ENCODE measurements around the gene TRAPPC3. TPM values are rescaled to one million over a fixed set of nuclear protein-coding genes. Genes with fewer than 3 reads are reported as not detected.

TRAPPC3 gene
- total RNA-seq, 2 donors from 2014 or later: 45.7 to 71.5 TPM

- DNase-seq (peak; percentile 76 to 86 (median 82)), ATAC-seq (peak; percentile 86)
- WGBS, 2 donors: 16 to 20% methylated on average over 9 to 18 of the region's 18 CpGs
- Histone ChIP-seq H3K4me1 (peaks cover 6% of the 10 kb centered on the region), H3K9me3 (no peaks in the 10 kb centered on the region), H3K27ac (no peak overlapping the region), H3K36me3 (replicated peaks in 1 of 2; ENCODE audit: insufficient read depth in 1 of 2, low read depth in 2 of 2) (peaks cover 0 to 2% of the 10 kb centered on the region in 2 donors), H3K4me3 (no peak overlapping the region), H3K27me3 (no peaks in the 10 kb centered on the region)
- peak; percentile 73 to 89 (median 87) for TF ChIP-seq CTCF (IDR thresholded peaks at IDR 0.05)
- no peak for TF ChIP-seq POLR2A (IDR thresholded peaks at IDR 0.05)
- intact Hi-C loops (cut with DNase I): loop anchor here (5.0 to 10.0 kb wide), 4 partner anchors 45 to 315 kb away; partner anchors contain the start of gene TRAPPC3
These were observed 49.5 kb downstream of the TRAPPC3 start for GRCh38 chr1:36099681-36100341.

- ATAC-seq (no peak), DNase-seq (no peak)
- H3K4me1 ChIP-seq: peaks cover 6% of the 10 kb centered on the region
- no peak overlapping the region for H3K27ac ChIP-seq
- H3K36me3 ChIP-seq (replicated peaks in 1 of 2; ENCODE audit: insufficient read depth in 1 of 2, low read depth in 2 of 2): peaks cover 3 to 7% of the 10 kb centered on the region in 2 donors
- H3K27me3 ChIP-seq: no peaks in the 10 kb centered on the region
- intact Hi-C loops (cut with DNase I): loop anchor here (5.0 to 10.0 kb wide), 3 partner anchors 46 to 316 kb away; partner anchors contain the start of gene TRAPPC3
- WGBS, 2 donors: 64 to 80% methylated on average over 1 to 12 of the region's 13 CpGs
- no peak overlapping the region for H3K4me3 ChIP-seq
- H3K9me3 ChIP-seq: no peaks in the 10 kb centered on the region
- no peak for TF ChIP-seq POLR2A (IDR thresholded peaks at IDR 0.05)
- no peak for TF ChIP-seq CTCF (IDR thresholded peaks at IDR 0.05)
These were observed 50.5 kb downstream of the TRAPPC3 start for GRCh38 chr1:36098650-36099365.

GRCh38 chr1:36097693-36098585 lies 51.3 kb downstream of the TRAPPC3 start:
- Histone ChIP-seq H3K36me3 (replicated peaks in 1 of 2; ENCODE audit: insufficient read depth in 1 of 2, low read depth in 2 of 2) (peaks cover 8 to 9% of the 10 kb centered on the region in 2 donors), H3K9me3 (no peaks in the 10 kb centered on the region), H3K4me3 (no peak overlapping the region), H3K27me3 (no peaks in the 10 kb centered on the region), H3K27ac (no peak overlapping the region), H3K4me1 (peaks cover 6% of the 10 kb centered on the region)
- no peak for DNase-seq
- TF ChIP-seq POLR2A (IDR thresholded peaks at IDR 0.05): no peak
- WGBS, 2 donors: 90 to 93% methylated on average over 8 to 26 of the region's 33 CpGs
- ATAC-seq: no peak
- intact Hi-C loops (cut with DNase I): loop anchor here (5.0 to 10.0 kb wide), 3 partner anchors 47 to 317 kb away; partner anchors contain the start of gene TRAPPC3

- no peaks in the 10 kb centered on the region for H3K9me3 ChIP-seq
- DNase-seq: no peak
- WGBS, 2 donors: 70 to 76% methylated on average over 9 to 16 of the region's 16 CpGs
- peaks cover 16 to 19% of the 10 kb centered on the region in 2 donors for H3K36me3 ChIP-seq (replicated peaks in 1 of 2; ENCODE audit: insufficient read depth in 1 of 2, low read depth in 2 of 2)
- H3K27ac ChIP-seq: no peak overlapping the region
- no peak for ATAC-seq
- peaks cover 6% of the 10 kb centered on the region for H3K4me1 ChIP-seq
- no peak overlapping the region for H3K4me3 ChIP-seq
- TF ChIP-seq CTCF (IDR thresholded peaks at IDR 0.05): no peak
- no peak for TF ChIP-seq POLR2A (IDR thresholded peaks at IDR 0.05)
- no peaks in the 10 kb centered on the region for H3K27me3 ChIP-seq
- intact Hi-C loops (cut with DNase I): loop anchor here (5.0 to 10.0 kb wide), 3 partner anchors 48 to 318 kb away; partner anchors contain the start of gene TRAPPC3
These were observed 52.5 kb downstream of the TRAPPC3 start for GRCh38 chr1:36096500-36097432.

Measured in body of pancreas (tissue), 4 donors.